Thoracic aorta (tissue), 2 donors: ENCODE measurements around the gene NOLC1. TPM values are rescaled to one million over a fixed set of nuclear protein-coding genes. Genes with fewer than 3 reads are reported as not detected.

Source experiments
- ATAC-seq: fragments of 150-250 bp; one replicate; pipeline ENCODE4 v1.8.0; 2017; ENCODE audit warnings: low read depth; ENCODE audit not compliant: insufficient number of reproducible peaks, low FRiP score
- DNase-seq: peaks from one replicate; pipeline ENCODE4 v3.0.0-alpha.2; 2020; ENCODE audit warnings: low spot score
- H3K27ac ChIP-seq, 2 donors: fragments of 200-600 bp; sonication (generic); 1 replicate in 1 of 2; 2 replicates in 1 of 2; pipeline ENCODE4 v1.5.1; 2016; ENCODE audit warnings: mild to moderate bottlenecking in 2 of 2, moderate library complexity in 2 of 2
- H3K27me3 ChIP-seq: fragments of 200-600 bp; sonication (generic); replicated peaks from 2 replicates; pipeline ENCODE4 v1.6.0; 2016; ENCODE audit warnings: mild to moderate bottlenecking; ENCODE audit not compliant: insufficient read depth
- H3K36me3 ChIP-seq: fragments of 200-600 bp; sonication (generic); one replicate; pipeline ENCODE4 v1.5.1; 2016
- H3K4me1 ChIP-seq, 2 donors: fragments of 200-600 bp; sonication (generic); 1 replicate in 1 of 2; 2 replicates in 1 of 2; pipeline versions ENCODE4 v1.5.1 to v1.6.0; 2016; ENCODE audit warnings: low read depth in 2 of 2, mild to moderate bottlenecking in 1 of 2; ENCODE audit not compliant: control insufficient read depth in 1 of 2
- H3K4me3 ChIP-seq: fragments of 200-600 bp; sonication (generic); 2 replicates; pipeline ENCODE4 v1.5.1; 2016; ENCODE audit warnings: mild to moderate bottlenecking
- H3K9me3 ChIP-seq: fragments of 200-600 bp; sonication (generic); 2 replicates; pipeline ENCODE4 v1.5.1; 2016
- CTCF ChIP-seq: fragments of 200-600 bp; sonication (generic); IDR thresholded peaks from one replicate; pipeline ENCODE4 v1.5.1; 2019; ENCODE audit warnings: antibody characterized with exemption
- total RNA-seq, 2 donors: library from RNA; depleted of rRNA; stranded (reverse); fragments of >200 nt; gene quantifications; one replicate each; pipeline versions ENCODE4 v1.1.0 to v1.2.3, GENCODE V29; 2016

The NOLC1 gene
- total RNA-seq, 2 donors from 2014 or later, result 34.1 to 104 TPM

- Histone ChIP-seq H3K27me3 (no peaks in the 10 kb centered on the region), H3K9me3 (no peaks in the 10 kb centered on the region), H3K36me3 (no peaks in the 10 kb centered on the region), H3K4me3 (no peak overlapping the region), H3K27ac (no peak overlapping the region), H3K4me1 (no peaks in the 10 kb centered on the region)
- ATAC-seq, result no peak
- TF ChIP-seq CTCF, result no peak
- no peak for DNase-seq
These were observed 18.4 kb downstream of the NOLC1 start for GRCh38 chr10:102170602-102171001.

GRCh38 chr10:102172288-102172687 lies 20.1 kb downstream of the NOLC1 start:
- Histone ChIP-seq H3K4me1 (no peaks in the 10 kb centered on the region), H3K27ac (no peak overlapping the region), H3K27me3 (no peaks in the 10 kb centered on the region), H3K9me3 (no peaks in the 10 kb centered on the region), H3K36me3 (no peaks in the 10 kb centered on the region), H3K4me3 (no peak overlapping the region)
- no peak for DNase-seq
- TF ChIP-seq CTCF, result no peak
- no peak for ATAC-seq

- no peak for DNase-seq
- Histone ChIP-seq H3K4me1 (no peaks in the 10 kb centered on the region), H3K36me3 (no peaks in the 10 kb centered on the region), H3K4me3 (no peak overlapping the region), H3K27me3 (no peaks in the 10 kb centered on the region), H3K27ac (no peak overlapping the region), H3K9me3 (no peaks in the 10 kb centered on the region)
- TF ChIP-seq CTCF, result no peak
- no peak for ATAC-seq
These were observed 23.2 kb downstream of the NOLC1 start for GRCh38 chr10:102175415-102175814.

- Histone ChIP-seq H3K36me3 (no peaks in the 10 kb centered on the region), H3K4me1 (no peaks in the 10 kb centered on the region), H3K4me3 (no peak overlapping the region), H3K27ac (no peak overlapping the region), H3K27me3 (no peaks in the 10 kb centered on the region), H3K9me3 (no peaks in the 10 kb centered on the region)
- ATAC-seq (no peak), DNase-seq (no peak)
- no peak for TF ChIP-seq CTCF
These were observed 32.4 kb downstream of the NOLC1 start for GRCh38 chr10:102184606-102185005.

GRCh38 chr10:102185272-102185671 lies 33.1 kb downstream of the NOLC1 start:
- no peaks in the 10 kb centered on the region for H3K36me3 ChIP-seq
- no peak for ATAC-seq
- TF ChIP-seq CTCF, result no peak

More at GRCh38 chr10:102185272-102185671, 33.1 kb downstream of the NOLC1 start:
- H3K27ac ChIP-seq, result no peak overlapping the region
- H3K4me1 ChIP-seq, result no peaks in the 10 kb centered on the region
- no peaks in the 10 kb centered on the region for H3K9me3 ChIP-seq
- DNase-seq, result no peak
- no peaks in the 10 kb centered on the region for H3K27me3 ChIP-seq
- H3K4me3 ChIP-seq, result no peak overlapping the region
